HG02981 (cell line): Measurements from ENCODE around the gene KANTR.

Experiments
- ATAC-seq: cut with Tn5 transposase; IDR thresholded peaks from one replicate; pipeline ENCODE4 v1.9.1; 2021; ENCODE audit warnings: mild to moderate bottlenecking, moderate library complexity; ENCODE audit not compliant: unreplicated experiment

The KANTR gene, protein sequence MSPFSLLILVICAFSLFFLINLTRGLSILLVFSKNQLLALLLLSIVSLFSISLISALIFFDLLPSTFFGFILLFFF

DNA sequence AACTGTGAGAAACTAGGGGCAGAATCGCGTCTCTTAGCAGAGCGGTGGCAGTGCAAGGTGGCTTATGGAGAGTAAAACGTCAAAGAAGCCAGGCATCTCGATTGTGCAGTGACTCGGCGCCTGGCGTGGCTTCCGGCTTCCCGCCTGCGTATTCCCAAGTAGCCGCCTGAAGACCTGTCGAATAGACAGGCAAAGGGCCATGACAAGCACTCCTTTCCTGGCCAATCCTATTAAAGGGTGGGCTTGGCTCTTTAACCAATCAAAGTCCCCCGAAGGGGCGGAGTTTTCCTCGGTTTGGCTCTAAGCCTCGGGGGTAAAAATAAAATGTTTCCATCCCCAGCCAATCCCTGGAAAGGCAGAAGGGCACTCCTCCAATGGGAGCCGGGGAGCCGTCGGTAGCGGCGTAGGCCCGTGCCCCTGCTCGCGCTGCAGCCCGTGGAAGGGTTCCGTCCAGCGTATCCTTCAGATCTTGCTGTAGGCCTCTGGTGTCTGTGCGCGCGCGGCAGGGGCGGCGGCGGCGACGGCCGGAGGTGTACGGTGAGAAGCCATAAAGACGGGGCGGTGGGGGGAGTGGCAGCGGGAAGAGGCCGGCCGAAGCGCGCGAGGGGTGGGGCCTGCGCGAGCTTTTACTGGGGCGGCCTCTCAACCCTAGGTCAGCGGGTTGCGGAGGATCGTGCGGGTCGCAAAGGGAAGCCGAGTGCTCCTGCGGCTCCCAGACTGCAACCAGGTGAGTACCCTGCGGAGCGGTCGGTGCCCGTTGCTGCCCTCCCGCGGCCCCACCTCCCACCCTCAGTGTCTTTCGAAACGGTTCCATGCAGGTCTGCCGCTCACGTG is at the start of gene KANTR:
KANTR (plus strand) TSS at position 395 of the 834 bp plus-strand sequence. CDS start 30,131 bp downstream, outside the sequence.
- ATAC-seq, result peak; percentile 80

DNA sequence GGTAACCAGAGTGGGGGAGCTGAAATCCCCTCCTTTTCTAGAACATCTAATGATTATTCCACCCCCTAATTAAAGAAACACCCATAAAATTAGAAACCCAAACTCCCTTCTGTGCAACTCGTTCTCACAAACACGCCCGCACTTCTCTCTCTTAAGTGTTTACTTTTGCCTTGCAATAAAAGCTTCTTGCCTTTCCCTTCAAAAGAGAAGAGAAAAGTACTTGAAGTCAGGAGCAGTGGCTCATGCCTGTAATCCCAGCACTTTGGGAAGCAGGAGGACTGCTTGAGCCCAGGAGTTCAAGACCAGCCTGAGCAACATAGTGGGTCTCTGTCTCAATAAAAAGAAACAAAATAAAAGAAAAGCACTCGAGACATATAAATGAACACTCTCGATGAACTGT is 48.9 kb upstream of the KANTR start:
- ATAC-seq, result no peak

GRCh38 chrX:53047228-53047627 is 46.7 kb upstream of the KANTR start:
- ATAC-seq, result no peak

GRCh38 chrX:53048169-53049126 is 45.5 kb upstream of the KANTR start, which contains the start of gene GPR173:
Gene GPR173 (plus strand): TSS chrX:53048789. CDS start chrX:53076622, 27,833 bp downstream.
- ATAC-seq, result no peak

GRCh38 chrX:53049127-53049517 is 44.8 kb upstream of the KANTR start:
- ATAC-seq, result no peak

DNA sequence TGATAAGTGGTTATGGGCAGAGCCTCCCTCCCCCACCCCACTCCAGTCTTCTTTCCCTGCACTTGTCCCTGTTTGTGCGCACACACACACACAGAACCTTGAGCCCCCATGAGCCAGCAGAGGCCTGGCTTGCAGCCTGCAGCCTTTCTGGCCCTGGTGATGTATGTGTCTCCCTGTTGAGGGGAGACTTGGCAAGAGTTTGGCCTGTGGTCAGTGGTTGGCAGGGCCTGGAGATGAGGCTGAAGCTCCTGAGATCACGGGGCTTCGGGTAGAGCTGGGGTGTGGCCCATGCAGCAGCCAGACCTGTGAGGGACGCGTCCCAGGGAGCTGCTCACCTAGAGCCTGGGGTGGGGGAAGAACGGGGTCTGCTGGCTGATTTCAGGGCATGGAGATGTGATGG is 43.1 kb upstream of the KANTR start:
- ATAC-seq, result no peak

DNA sequence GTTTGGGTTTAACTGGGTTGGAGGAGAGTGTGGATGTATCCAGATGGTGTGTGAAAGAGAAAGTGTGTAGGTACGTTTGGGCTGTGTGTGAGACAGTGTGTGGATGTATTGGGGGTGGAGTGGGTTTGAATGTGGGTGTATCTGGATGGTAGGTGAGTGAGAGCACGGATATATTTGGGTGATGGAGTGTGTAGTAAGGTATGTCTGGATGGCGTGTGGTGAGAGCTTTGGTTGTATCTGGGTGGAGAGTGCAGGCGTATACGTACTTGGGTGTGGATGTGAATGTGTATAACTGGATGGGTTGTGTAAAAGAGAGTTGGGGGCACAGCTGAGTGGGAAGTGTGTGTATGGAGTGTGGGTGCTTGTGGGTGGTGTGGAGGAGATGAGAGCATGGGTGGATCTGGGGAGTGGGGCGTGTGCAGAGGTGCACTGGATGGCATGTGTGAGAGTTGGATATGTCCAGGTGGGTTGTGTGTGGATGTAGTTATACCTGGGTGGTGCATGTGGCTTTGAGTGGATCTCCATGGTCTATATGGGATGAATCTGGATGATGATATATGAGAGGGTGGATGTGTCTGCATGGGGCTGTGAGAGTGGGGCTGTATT is 38.6 kb upstream of the KANTR start:
- ATAC-seq, result no peak

DNA sequence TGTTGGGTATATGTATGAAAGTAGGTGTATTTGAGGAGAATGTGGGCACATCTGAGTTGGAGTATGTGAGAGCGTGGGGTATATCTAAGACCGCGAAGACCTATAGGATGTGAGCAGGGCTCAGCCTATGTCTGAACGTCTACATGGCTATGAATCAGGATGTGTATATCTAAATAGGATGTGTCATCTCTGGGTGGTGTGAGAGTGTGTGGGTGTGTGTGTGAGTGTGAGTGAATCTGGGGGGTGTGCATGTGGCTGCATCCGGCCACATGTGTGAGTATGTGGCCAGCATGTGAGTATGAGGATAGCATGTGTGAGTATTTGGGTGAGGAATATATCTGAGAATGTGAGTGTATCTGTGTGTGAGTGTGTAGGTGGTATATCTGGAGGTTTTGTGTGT is 37.6 kb upstream of the KANTR start:
- no peak for ATAC-seq

DNA sequence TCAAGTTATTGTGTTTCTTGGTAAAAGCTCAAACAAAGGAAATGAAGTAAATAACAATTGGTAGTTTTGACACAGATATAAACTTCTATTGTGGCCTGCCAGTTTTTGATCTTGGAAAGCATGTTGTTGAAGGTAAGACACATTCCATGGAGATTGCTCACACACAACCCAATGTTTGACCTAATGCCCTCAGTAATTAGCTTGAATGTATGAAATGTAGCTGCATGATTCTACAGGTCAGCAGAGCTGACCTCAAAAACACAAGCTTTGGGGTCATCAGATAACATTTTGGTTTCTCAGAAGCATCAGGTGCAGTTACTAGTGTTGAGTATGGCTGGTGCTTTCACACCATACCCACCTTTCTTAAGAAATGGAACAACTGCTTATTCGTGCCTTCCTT is 28.8 kb upstream of the KANTR start:
- no peak for ATAC-seq

DNA sequence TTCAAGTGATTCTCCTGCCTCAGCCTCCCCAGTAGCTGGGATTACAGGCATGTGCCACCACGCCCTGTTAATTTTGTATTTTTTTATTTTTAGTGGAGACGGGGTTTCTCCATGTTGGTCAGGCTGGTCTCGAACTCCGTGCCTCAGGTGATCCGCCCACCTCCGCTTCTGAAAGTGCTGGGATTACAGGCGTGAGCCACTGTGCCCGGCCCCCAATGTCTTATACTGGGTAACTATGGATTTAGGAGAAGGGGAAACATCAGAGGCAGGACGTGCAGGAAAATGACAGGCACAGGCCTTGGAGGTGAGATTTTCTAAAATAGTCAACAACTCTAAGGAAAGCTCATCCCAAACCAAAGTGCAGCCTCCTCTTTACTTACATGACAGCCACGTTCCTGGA is 22.9 kb upstream of the KANTR start:
- no peak for ATAC-seq

DNA sequence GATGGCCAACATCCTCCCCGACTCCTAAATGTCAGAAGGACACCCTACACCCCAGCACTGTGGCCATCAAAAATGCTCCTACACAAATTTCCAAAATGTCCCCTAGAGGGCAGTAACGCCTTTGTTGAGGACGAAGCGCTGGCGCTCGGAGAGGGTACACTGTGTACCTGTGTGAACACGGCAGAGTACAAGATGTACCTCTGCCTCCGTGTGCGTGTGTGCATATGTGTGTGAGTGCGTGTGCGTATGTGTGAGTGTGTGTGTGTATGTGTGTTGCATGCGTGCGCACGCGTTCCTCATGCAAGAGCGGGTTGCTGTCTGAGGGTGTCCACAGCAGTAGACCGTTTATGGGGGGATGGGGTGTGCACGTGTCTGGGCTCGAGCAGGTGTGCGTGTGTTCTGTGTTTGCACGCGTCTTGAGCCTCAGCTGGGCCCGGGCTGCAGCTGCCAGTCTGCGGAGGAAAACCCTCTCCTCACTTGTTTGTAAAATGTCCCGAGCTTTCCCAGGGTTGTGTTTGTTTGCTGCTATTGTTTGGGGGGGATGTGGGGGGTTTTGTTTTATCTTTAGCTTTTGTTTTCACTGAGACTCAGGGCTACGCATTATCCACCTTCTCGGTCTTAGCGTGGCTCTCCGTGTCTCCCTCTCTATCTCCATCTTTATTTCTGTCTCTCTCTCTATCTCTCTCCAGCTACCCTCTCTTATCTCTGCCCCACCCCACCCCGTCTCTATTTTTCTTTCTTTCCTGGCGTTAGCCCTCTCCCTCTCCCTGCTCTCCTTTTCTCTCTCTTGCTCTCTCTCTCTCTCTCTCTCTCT is 22.1 kb upstream of the KANTR start:
- ATAC-seq, result peak; percentile 81

DNA sequence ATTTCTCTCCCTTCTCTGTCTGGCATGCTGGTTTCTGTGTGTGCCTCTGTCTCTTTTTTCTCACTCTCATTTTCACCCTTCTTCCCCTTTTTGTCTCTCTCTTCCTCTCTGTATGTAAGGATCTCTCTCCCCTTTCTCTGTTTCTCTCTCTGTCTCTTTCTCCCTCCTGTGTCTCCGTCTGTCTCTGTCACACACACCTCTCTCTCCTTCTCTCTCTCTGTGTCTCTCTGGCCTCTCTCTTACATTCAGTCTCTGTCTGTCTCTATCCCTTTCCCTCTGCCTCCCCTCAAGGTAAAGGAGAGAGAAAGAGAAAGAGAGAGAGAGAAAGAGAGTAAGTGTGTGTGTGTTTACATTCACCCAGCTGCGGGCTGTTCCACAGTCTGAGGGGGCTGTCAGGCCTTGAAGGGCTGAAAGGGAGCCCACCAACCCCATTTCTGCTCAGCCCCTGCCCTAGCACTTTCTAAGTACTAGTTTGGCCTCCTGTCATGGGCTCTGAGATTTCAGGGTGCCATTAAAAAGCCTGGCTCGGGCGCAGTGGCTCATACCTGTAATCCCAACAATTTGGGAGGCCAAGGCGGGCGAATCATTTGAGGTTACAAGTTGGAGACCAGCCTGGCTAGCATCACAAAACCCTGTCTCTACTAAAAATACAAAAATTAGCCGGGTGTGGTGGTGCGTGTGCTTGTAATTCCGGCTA is 21.4 kb upstream of the KANTR start:
- ATAC-seq, result no peak

GRCh38 chrX:53073115-53073586 is 20.8 kb upstream of the KANTR start:
- ATAC-seq, result no peak

GRCh38 chrX:53075011-53075410 is 18.9 kb upstream of the KANTR start:
- ATAC-seq, result no peak

- no peak for ATAC-seq
Observed at GRCh38 chrX:53076671-53077070, 17.3 kb upstream of the KANTR start.

DNA sequence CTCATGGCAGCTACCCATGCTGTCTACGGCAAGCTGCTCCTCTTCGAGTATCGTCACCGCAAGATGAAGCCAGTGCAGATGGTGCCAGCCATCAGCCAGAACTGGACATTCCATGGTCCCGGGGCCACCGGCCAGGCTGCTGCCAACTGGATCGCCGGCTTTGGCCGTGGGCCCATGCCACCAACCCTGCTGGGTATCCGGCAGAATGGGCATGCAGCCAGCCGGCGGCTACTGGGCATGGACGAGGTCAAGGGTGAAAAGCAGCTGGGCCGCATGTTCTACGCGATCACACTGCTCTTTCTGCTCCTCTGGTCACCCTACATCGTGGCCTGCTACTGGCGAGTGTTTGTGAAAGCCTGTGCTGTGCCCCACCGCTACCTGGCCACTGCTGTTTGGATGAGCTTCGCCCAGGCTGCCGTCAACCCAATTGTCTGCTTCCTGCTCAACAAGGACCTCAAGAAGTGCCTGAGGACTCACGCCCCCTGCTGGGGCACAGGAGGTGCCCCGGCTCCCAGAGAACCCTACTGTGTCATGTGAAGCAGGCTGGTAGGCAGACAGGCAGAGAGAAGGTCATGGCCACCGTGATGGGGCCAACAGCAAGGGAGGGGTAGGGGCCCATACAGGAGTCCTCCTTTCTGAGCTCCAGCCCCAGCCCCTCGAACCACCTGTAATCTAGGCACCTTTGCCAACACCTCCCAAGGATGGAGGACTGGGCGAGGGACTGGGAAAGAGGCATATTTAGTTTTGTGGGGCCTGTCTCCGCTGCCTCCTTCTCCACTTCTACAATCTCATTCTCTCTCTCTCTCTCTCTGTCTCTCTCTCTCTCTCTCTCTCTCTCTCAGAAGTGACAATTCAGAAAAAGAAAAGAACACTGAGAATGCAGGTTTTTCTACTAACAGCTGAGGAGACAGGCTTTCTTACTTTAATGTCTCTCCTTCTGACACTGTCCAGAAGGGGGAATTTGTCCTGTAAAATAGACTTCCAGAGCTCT is 16.4 kb upstream of the KANTR start:
- ATAC-seq, result no peak

GRCh38 chrX:53078943-53079342 is 15.0 kb upstream of the KANTR start:
- ATAC-seq, result no peak
